SK-N-SH treated with all-trans-retinoic acid at 6 μM for 48 hours (cell line): Measurements from ENCODE around the gene NYAP1.

Experiments used
- ATAC-seq: fragments of 200-7000 bp; cut with Tn5 transposase; 3 replicates; pipeline ENCODE4 v1.9.1; 2020; ENCODE audit warnings: mild to moderate bottlenecking, moderate library complexity
- ARNTL ChIP-seq: fragments of 450-650 bp; formaldehyde crosslinking; IDR thresholded peaks from 2 replicates; pipeline ENCODE4 v1.5.0; 2020; ENCODE audit warnings: low read depth, mild to moderate bottlenecking, moderate library complexity, borderline replicate concordance
- BACH2 ChIP-seq: fragments of 250-450 bp; sonication (Bioruptor Pico); IDR thresholded peaks from 2 replicates; pipeline ENCODE4 v1.9.0; 2021; ENCODE audit warnings: mild to moderate bottlenecking, borderline replicate concordance
- CSDC2 ChIP-seq: fragments of 250-450 bp; sonication (Bioruptor Pico); IDR thresholded peaks from 2 replicates; pipeline ENCODE4 v1.5.0; 2020; ENCODE audit warnings: mild to moderate bottlenecking, moderate library complexity
- ESRRG ChIP-seq: fragments of 250-450 bp; sonication (Bioruptor Pico); IDR thresholded peaks from 2 replicates; pipeline ENCODE4 v1.6.1; 2021; ENCODE audit warnings: mild to moderate bottlenecking
- GLIS3 ChIP-seq: fragments of 250-450 bp; sonication (Bioruptor Pico); IDR thresholded peaks from 2 replicates; pipeline ENCODE4 v1.5.0; 2020; ENCODE audit warnings: mild to moderate bottlenecking, moderate library complexity
- ISL1 ChIP-seq: fragments of 250-450 bp; sonication (Bioruptor Pico); IDR thresholded peaks from 2 replicates; pipeline ENCODE4 v2.1.2; 2022; ENCODE audit warnings: mild to moderate bottlenecking, moderate library complexity
- OSR1 ChIP-seq: fragments of 250-450 bp; sonication (Bioruptor Pico); IDR thresholded peaks from 2 replicates; pipeline ENCODE4 v1.8.0; 2022; ENCODE audit warnings: moderate library complexity, mild to moderate bottlenecking, inconsistent platforms
- PPARA ChIP-seq: fragments of 250-450 bp; sonication (Bioruptor Pico); IDR thresholded peaks from 2 replicates; pipeline ENCODE4 v1.5.0; 2020; ENCODE audit warnings: mild to moderate bottlenecking, borderline replicate concordance
- RARB ChIP-seq: fragments of 250-450 bp; sonication (Bioruptor Pico); IDR thresholded peaks from 2 replicates; pipeline ENCODE4 v1.8.0; 2021; ENCODE audit warnings: mild to moderate bottlenecking, moderate library complexity
- SNAI2 ChIP-seq: fragments of 250-450 bp; sonication (Bioruptor Pico); IDR thresholded peaks from 2 replicates; pipeline ENCODE4 v1.5.0; 2020; ENCODE audit warnings: mild to moderate bottlenecking, moderate library complexity
- TCF4 ChIP-seq: fragments of 250-450 bp; sonication (Bioruptor Pico); IDR thresholded peaks from 2 replicates; pipeline ENCODE4 v1.8.0; 2021; ENCODE audit warnings: mild to moderate bottlenecking, moderate library complexity, borderline replicate concordance
- TOX ChIP-seq: fragments of 250-450 bp; sonication (Bioruptor Pico); IDR thresholded peaks from 2 replicates; pipeline ENCODE4 v1.8.0; 2021; ENCODE audit warnings: mild to moderate bottlenecking, moderate library complexity, borderline replicate concordance
- ZFP3 ChIP-seq: fragments of 250-450 bp; sonication (Bioruptor Pico); IDR thresholded peaks from 2 replicates; pipeline ENCODE4 v1.5.0; 2020; ENCODE audit warnings: mild to moderate bottlenecking, moderate library complexity
- ZFP30 ChIP-seq: fragments of 450-650 bp; formaldehyde crosslinking; IDR thresholded peaks from 2 replicates; pipeline ENCODE4 v1.5.0; 2022; ENCODE audit warnings: mild to moderate bottlenecking, moderate library complexity
- ZNF565 ChIP-seq: fragments of 450-650 bp; formaldehyde crosslinking; conservative IDR thresholded peaks from 2 replicates; pipeline ENCODE4 v1.5.0; 2020; ENCODE audit warnings: low read depth, mild to moderate bottlenecking, moderate library complexity
- ZNF70 ChIP-seq: fragments of 450-650 bp; formaldehyde crosslinking; IDR thresholded peaks from 2 replicates; pipeline ENCODE4 v1.5.0; 2020; ENCODE audit warnings: mild to moderate bottlenecking, moderate library complexity
- ZNF8 ChIP-seq: fragments of 450-650 bp; formaldehyde crosslinking; IDR thresholded peaks from 2 replicates; pipeline ENCODE4 v1.5.0; 2020; ENCODE audit warnings: mild to moderate bottlenecking, moderate library complexity
- TF ChIP-seq, protein P1 (sequence below): fragments of 250-450 bp; sonication (Bioruptor Pico); IDR thresholded peaks from 2 replicates; pipeline ENCODE4 v1.5.0; 2020; ENCODE audit warnings: mild to moderate bottlenecking, moderate library complexity
- TF ChIP-seq, protein P2 (sequence below): fragments of 250-450 bp; sonication (Bioruptor Pico); IDR thresholded peaks from 2 replicates; pipeline ENCODE4 v1.5.1; 2021; ENCODE audit warnings: mild to moderate bottlenecking, moderate library complexity
- TF ChIP-seq, protein P3 (sequence below): fragments of 250-450 bp; sonication (Bioruptor Pico); IDR thresholded peaks from 2 replicates; pipeline ENCODE4 v1.8.0; 2020; ENCODE audit warnings: mild to moderate bottlenecking, moderate library complexity, borderline replicate concordance
- TF ChIP-seq, protein P4 (sequence below): fragments of 250-450 bp; sonication (Bioruptor Pico); IDR thresholded peaks from 2 replicates; pipeline ENCODE4 v1.5.1; 2020; ENCODE audit warnings: low read depth, mild to moderate bottlenecking, moderate library complexity
- TF ChIP-seq, protein P5 (sequence below): fragments of 250-450 bp; sonication (Bioruptor Pico); IDR thresholded peaks from 2 replicates; pipeline ENCODE4 v1.8.0; 2021; ENCODE audit warnings: low read depth, mild to moderate bottlenecking, moderate library complexity, borderline replicate concordance

The NYAP1 gene

DNA sequence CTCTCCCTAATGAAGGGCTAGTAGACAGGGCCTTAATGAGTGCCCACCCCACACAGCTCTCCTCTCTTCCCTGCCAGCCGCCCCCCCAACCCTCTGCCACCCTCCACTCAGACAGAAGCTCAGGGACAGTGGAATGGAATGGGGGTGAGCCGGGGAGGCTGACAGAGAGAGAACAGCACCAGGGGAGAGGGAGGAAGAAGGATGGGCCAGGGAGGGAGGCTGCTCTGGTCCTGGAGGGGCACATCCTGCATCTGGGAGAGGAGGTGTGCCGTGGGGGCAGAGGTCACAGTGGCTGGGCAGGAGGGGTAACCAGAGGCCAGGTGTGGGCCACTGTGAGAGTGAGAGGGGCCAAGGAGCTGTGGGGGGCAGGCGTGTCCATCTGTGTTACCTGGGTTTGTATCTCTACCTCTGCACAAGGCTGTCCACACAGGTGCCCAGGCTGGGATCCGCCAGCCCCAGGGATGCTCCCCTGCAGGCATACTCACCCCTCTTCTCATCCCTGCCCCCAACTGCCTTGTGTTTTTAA is 2.4 kb downstream of the NYAP1 start (continued):
- TF ChIP-seq, protein P1, sequence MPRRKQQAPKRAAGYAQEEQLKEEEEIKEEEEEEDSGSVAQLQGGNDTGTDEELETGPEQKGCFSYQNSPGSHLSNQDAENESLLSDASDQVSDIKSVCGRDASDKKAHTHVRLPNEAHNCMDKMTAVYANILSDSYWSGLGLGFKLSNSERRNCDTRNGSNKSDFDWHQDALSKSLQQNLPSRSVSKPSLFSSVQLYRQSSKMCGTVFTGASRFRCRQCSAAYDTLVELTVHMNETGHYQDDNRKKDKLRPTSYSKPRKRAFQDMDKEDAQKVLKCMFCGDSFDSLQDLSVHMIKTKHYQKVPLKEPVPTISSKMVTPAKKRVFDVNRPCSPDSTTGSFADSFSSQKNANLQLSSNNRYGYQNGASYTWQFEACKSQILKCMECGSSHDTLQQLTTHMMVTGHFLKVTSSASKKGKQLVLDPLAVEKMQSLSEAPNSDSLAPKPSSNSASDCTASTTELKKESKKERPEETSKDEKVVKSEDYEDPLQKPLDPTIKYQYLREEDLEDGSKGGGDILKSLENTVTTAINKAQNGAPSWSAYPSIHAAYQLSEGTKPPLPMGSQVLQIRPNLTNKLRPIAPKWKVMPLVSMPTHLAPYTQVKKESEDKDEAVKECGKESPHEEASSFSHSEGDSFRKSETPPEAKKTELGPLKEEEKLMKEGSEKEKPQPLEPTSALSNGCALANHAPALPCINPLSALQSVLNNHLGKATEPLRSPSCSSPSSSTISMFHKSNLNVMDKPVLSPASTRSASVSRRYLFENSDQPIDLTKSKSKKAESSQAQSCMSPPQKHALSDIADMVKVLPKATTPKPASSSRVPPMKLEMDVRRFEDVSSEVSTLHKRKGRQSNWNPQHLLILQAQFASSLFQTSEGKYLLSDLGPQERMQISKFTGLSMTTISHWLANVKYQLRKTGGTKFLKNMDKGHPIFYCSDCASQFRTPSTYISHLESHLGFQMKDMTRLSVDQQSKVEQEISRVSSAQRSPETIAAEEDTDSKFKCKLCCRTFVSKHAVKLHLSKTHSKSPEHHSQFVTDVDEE (CRISPR knock-in tag) = no peak
- TF ChIP-seq ISL1 (CRISPR knock-in tag) (no peak), GLIS3 (CRISPR knock-in tag) (no peak), ZNF565 (no peak), ESRRG (CRISPR knock-in tag) (no peak), TCF4 (no peak), ZFP30 (CRISPR knock-in tag) (no peak)
- TF ChIP-seq, protein P2, sequence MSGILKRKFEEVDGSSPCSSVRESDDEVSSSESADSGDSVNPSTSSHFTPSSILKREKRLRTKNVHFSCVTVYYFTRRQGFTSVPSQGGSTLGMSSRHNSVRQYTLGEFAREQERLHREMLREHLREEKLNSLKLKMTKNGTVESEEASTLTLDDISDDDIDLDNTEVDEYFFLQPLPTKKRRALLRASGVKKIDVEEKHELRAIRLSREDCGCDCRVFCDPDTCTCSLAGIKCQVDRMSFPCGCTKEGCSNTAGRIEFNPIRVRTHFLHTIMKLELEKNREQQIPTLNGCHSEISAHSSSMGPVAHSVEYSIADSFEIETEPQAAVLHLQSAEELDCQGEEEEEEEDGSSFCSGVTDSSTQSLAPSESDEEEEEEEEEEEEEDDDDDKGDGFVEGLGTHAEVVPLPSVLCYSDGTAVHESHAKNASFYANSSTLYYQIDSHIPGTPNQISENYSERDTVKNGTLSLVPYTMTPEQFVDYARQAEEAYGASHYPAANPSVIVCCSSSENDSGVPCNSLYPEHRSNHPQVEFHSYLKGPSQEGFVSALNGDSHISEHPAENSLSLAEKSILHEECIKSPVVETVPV (CRISPR knock-in tag) = no peak
- TF ChIP-seq, protein P3, sequence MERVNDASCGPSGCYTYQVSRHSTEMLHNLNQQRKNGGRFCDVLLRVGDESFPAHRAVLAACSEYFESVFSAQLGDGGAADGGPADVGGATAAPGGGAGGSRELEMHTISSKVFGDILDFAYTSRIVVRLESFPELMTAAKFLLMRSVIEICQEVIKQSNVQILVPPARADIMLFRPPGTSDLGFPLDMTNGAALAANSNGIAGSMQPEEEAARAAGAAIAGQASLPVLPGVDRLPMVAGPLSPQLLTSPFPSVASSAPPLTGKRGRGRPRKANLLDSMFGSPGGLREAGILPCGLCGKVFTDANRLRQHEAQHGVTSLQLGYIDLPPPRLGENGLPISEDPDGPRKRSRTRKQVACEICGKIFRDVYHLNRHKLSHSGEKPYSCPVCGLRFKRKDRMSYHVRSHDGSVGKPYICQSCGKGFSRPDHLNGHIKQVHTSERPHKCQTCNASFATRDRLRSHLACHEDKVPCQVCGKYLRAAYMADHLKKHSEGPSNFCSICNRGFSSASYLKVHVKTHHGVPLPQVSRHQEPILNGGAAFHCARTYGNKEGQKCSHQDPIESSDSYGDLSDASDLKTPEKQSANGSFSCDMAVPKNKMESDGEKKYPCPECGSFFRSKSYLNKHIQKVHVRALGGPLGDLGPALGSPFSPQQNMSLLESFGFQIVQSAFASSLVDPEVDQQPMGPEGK (CRISPR knock-in tag) = no peak
- TF ChIP-seq, all 23 proteins: peak for 0

DNA sequence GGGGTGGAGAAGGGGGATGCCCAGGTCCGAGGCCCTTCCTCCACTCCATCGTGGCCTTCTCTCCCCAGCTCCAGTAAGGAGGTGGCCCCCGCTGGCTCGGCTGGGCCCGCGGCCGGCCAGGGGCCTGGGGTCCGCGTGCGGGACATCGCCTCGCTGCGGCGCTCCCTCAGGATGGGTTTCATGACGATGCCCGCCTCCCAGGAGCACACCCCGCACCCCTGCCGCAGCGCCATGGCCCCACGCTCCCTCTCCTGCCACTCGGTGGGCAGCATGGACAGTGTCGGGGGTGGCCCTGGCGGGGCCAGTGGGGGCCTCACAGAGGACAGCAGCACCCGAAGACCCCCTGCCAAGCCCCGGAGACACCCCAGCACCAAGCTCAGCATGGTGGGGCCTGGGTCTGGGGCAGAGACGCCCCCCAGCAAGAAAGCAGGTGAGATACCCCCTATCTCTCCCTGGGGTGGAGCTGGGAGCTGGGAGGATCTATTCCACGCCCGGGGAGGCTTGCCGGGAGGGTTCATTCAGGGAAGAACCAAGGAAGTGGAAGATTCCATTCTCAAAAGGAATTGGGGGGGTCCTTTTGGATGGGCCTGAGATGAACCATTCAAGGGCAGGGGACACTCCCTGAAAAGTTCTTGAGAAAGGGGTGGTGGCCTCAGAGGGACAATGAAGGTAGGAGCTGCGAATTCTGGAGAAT is 3.2 kb downstream of the NYAP1 start:
- TF ChIP-seq ZFP30 (CRISPR knock-in tag) (no peak), RARB (CRISPR knock-in tag) (no peak), ZNF70 (CRISPR knock-in tag) (no peak), ZFP3 (no peak), SNAI2 (no peak), ARNTL (CRISPR knock-in tag) (no peak), TOX (CRISPR knock-in tag) (no peak), OSR1 (no peak), PPARA (no peak), GLIS3 (CRISPR knock-in tag) (no peak)
- TF ChIP-seq, protein P4, sequence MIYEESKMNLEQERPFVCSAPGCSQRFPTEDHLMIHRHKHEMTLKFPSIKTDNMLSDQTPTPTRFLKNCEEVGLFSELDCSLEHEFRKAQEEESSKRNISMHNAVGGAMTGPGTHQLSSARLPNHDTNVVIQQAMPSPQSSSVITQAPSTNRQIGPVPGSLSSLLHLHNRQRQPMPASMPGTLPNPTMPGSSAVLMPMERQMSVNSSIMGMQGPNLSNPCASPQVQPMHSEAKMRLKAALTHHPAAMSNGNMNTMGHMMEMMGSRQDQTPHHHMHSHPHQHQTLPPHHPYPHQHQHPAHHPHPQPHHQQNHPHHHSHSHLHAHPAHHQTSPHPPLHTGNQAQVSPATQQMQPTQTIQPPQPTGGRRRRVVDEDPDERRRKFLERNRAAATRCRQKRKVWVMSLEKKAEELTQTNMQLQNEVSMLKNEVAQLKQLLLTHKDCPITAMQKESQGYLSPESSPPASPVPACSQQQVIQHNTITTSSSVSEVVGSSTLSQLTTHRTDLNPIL = no peak
- TF ChIP-seq, protein P5, sequence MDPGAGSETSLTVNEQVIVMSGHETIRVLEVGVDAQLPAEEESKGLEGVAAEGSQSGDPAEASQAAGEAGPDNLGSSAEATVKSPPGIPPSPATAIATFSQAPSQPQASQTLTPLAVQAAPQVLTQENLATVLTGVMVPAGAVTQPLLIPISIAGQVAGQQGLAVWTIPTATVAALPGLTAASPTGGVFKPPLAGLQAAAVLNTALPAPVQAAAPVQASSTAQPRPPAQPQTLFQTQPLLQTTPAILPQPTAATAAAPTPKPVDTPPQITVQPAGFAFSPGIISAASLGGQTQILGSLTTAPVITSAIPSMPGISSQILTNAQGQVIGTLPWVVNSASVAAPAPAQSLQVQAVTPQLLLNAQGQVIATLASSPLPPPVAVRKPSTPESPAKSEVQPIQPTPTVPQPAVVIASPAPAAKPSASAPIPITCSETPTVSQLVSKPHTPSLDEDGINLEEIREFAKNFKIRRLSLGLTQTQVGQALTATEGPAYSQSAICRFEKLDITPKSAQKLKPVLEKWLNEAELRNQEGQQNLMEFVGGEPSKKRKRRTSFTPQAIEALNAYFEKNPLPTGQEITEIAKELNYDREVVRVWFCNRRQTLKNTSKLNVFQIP (CRISPR knock-in tag) = no peak
- no peak for ATAC-seq

DNA sequence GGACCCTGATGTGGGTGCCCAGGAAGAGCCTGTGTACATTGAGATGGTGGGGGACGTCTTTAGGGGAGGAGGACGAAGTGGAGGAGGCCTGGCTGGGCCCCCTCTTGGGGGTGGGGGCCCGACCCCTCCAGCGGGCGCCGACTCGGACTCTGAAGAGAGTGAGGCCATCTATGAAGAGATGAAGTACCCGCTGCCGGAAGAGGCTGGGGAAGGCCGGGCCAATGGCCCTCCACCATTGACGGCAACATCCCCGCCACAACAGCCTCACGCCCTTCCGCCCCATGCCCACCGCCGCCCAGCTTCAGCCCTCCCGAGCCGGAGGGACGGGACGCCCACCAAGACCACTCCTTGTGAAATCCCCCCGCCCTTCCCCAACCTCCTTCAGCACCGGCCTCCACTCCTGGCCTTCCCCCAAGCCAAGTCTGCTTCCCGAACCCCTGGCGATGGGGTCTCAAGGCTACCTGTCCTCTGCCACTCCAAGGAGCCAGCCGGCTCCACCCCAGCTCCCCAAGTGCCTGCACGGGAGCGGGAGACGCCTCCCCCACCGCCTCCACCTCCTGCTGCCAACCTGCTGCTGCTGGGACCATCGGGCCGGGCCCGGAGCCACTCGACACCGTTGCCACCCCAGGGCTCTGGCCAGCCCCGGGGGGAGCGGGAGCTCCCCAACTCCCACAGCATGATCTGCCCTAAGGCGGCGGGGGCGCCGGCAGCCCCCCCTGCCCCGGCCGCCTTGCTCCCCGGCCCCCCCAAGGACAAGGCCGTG is 4.8 kb downstream of the NYAP1 start:
- no peak for ATAC-seq
- TF ChIP-seq ISL1 (CRISPR knock-in tag) = no peak
- no peak for TF ChIP-seq CSDC2
- TF ChIP-seq GLIS3 (CRISPR knock-in tag) = no peak
- TF ChIP-seq, protein P3 (CRISPR knock-in tag) = no peak
- no peak for TF ChIP-seq TCF4
- TF ChIP-seq ZNF8 (CRISPR knock-in tag) = no peak
- TF ChIP-seq ZFP30 (CRISPR knock-in tag) = no peak
- TF ChIP-seq, protein P2 (CRISPR knock-in tag) = no peak
- TF ChIP-seq TOX (CRISPR knock-in tag) = no peak
- no peak for TF ChIP-seq RARB (CRISPR knock-in tag)
- no peak for TF ChIP-seq ZNF70 (CRISPR knock-in tag)
- TF ChIP-seq BACH2 = no peak
- TF ChIP-seq, all 23 proteins: peak for 0
